ENCODE data around the gene ITGA8.
"Not testable (repeated sequence)": the region's sequence is repeated elsewhere in the genome, so short reads cannot be mapped to it uniquely, and the experiment has no call there.

ITGA8 gene

GRCh38 chr10:15557168-15557567, 162.6 kb downstream of the ITGA8 start:
- DNase-seq (ENCODE audit: low spot score) = not testable (repeated sequence)

DNA sequence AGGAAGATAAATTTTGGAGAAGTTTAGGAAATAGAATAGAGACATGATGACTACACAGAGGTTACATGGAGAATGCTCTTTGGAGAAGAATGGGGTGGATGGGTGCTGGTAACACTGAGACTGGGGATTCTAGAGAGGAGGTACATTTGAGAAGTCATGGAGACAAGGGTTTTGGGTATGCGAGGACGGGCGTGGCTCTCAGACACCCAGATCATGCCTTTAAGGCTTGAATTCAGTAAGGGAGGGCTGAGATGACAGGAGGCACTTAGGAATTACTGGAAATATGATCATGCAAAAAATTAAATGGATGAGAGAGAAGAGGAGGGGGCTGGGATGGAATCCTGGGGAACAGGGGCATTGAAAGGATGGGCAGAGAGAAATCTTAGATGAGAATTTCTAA, 168.8 kb downstream of the ITGA8 start:
- no peak for DNase-seq (ENCODE audit: low spot score)

GRCh38 chr10:15548331-15548730, 171.4 kb downstream of the ITGA8 start:
- DNase-seq (ENCODE audit: low spot score) = no peak

DNA sequence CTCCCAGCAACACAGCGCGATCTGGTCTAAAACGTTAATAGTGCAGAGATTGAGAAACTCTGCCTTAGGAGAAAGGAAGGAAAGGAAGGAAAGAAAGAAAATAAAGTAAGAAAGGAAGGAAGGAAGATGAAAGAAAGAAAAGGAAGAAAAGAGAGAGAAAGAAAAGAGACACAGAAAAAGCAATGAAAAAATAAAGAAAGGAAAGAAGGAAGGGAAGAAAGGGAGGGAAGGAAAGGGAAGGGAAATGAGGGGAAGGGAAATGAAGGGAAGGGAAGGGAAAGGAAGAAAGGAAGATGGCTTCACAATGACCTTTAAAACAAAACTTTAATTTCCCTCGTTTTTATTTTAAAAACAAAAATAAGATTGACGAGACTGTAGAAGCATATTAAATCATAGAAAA, 173.1 kb downstream of the ITGA8 start:
- DNase-seq (ENCODE audit: low spot score) = no peak

DNA sequence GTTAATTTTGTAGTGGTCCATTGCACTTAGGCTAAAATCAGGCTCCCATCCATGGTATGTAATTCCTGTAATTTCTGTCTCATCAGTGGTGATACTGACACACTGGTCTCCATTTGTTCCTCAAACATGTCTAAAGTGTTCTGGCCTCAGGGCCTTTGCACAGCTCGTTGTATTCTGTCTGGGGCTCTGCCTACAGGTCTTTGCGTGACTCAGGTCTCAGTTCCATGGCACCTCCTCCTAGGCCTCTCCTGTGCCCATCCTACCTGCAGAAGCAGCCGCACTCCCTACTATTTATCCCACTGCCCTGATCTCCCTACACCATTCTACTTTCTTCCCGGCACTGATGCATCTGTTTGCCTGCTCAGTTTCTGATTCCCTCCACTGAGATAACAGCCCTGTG, 173.8 kb downstream of the ITGA8 start:
- DNase-seq (ENCODE audit: low spot score) = no peak

GRCh38 chr10:15545266-15545665, 174.5 kb downstream of the ITGA8 start:
- DNase-seq (ENCODE audit: low spot score) = no peak

- no peak for DNase-seq (ENCODE audit: low spot score)
These were observed 175.7 kb downstream of the ITGA8 start for GRCh38 chr10:15543994-15544393.

GRCh38 chr10:15542817-15543216, 176.9 kb downstream of the ITGA8 start:
- no peak for DNase-seq (ENCODE audit: low spot score)

GRCh38 chr10:15541376-15541775, 178.3 kb downstream of the ITGA8 start:
- no peak for DNase-seq (ENCODE audit: low spot score)

GRCh38 chr10:15540727-15541126, 179.0 kb downstream of the ITGA8 start:
- DNase-seq (ENCODE audit: low spot score) = no peak

GRCh38 chr10:15539262-15539661, 180.5 kb downstream of the ITGA8 start:
- DNase-seq (ENCODE audit: low spot score) = no peak

GRCh38 chr10:15534928-15535538, 184.7 kb downstream of the ITGA8 start:
- DNase-seq (ENCODE audit: low spot score) = not testable (repeated sequence)

DNA sequence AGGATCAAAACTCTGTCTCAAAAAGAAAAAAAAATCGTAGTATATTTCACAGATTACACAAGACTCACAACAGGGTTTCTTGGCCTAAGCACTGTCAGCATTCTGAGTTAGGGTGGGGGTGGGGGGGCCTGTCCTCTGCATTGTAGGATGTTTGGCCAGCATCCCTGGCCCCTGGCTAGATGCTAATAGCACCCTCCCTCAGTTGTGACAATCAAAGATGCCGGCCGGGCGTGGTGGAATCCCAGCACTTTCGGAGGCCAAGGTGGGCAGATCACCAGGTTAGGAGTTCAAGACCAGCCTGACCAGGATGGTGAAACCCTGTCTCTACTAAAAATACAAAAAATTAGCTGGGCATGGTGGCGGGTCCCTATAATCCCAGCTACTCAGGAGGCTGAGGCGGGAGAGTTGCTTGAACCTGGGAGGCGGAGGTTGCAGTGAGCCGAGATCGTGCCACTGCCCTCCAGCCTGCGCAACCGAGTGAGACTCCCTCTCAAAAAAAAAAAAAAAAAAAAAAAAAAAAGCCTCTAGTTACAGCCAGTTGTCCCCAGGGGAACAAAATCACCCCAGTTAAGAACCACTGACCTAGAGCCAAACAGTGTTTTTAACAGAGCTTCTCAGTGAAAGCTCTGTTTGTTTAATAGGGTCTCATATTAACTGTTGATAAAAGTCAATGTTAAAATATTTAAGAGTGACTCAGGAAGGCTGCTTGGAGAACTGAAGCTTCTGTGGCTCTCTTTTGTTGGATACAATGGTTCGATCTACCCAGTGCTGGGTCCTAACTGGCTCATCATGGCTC, 187.6 kb downstream of the ITGA8 start:
- DNase-seq (ENCODE audit: low spot score) = no peak

GRCh38 chr10:15528859-15529239, 190.9 kb downstream of the ITGA8 start:
- no peak for DNase-seq (ENCODE audit: low spot score)

GRCh38 chr10:15526754-15527153, 193.0 kb downstream of the ITGA8 start:
- DNase-seq (ENCODE audit: low spot score) = no peak

DNA sequence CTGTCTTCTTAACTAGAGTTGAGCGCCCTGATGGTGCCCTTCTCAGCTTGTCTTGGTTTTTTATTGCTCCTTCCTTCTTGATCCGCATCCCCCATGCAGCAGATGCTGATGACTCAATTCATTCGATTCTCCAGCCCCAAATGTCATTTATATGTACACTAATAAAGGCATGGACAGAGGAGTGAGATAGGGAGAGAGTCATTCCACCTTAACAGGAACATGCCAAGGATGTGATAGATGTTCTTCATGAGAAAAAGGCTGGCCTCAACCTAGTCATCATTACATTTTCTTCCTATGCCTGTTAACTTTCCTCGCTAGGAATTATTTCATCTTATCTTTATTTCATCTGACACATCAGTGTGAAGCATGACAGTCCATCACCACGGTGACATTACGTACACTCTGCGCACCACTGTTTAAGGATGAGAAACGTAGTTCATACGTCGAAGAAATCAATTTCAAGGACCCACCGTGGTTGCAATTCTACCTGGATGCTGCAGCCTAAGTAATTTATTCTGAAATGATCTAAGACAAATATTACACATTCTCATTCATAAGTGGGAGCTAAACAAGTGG, 198.3 kb downstream of the ITGA8 start:
- DNase-seq (ENCODE audit: low spot score) = no peak

GRCh38 chr10:15518250-15518649, 201.5 kb downstream of the ITGA8 start:
- DNase-seq (ENCODE audit: low spot score) = no peak

- DNase-seq (ENCODE audit: low spot score) = no peak
These were observed 203.3 kb downstream of the ITGA8 start for GRCh38 chr10:15516256-15517085.

DNA sequence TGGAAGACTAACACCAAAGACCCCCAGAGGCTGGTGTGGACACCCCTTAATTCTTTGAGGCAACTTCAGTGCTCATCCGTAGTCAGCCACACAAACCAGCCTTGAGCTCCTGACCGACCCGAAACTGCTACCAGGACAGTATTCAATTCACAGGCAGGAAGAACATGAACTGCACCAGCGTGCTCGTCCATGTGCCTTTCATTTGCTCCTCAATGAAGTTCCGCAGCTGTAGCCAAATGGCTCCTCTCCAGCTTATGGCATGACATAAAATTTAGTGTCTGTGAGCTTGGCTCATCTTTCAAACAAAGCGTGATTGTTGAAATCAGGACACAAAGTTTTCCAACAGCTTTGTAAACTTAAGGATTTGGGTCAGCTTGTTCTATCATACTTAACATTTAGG, 204.5 kb downstream of the ITGA8 start:
- DNase-seq (ENCODE audit: low spot score) = no peak

DNA sequence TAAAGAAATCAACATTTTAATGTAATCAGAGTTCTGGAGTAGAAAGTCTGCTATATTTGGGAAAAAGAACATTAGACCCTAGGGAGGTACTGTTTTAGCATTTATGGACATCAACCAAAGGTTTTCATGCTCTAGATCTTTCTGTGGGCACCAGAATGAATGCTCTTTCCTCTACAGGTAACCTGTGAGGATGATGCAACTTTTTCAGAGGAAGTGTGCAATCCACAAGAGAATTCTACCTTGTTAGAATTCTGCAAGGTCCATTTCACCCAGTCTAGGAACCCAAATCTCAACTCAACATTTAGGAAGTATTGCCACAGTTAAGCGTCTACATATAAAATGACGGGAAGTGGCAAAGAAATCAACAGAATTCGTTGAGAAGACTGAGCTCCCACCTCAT, 208.8 kb downstream of the ITGA8 start:
- no peak for DNase-seq (ENCODE audit: low spot score)

GRCh38 chr10:15505329-15505728, 214.4 kb downstream of the ITGA8 start:
- DNase-seq (ENCODE audit: low spot score) = no peak

DNA sequence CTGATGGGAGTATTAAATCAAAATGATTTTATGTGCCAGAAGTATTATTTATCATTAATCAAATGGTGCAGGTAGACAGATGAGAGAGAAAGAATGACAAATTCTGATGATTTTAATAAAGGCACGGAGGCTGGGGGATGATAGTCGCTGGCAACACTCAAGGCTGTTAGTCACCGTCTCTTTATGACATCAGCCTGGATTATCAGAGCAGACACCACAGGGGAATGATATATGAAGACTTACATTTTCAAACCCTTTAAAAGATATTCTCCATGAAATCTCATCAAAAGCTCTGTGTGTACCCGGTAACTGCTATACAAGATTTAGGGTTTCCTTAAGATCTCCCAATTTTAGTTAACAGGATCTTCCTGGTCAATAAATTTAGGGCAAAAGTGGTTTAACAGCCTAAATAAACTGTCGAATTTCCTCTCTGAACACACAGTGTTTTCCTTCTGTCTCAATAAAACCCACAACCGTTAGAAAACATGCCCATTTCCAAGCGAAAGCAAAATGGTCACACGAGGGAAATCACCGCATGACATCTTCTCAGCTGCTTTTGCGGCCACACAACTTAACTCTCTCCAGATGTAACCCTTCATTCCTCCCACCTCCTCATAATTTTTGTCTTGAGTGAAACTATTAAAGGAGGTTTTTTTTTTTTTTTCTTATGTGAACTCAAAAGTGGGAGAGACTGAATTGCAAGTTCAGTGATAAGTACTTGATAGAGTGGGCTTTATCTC, 215.5 kb downstream of the ITGA8 start:
- no peak for DNase-seq (ENCODE audit: low spot score)
